Gastrocnemius medialis (tissue), 4 donors: ENCODE data around the gene RXRA.

Source experiments
- POLR2A ChIP-seq, 2 donors: fragments of 450-650 bp; IDR thresholded peaks; one replicate each; pipeline ENCODE4 v1.6.1; 2017; ENCODE audit warnings: antibody characterized with exemption in 2 of 2, mild to moderate bottlenecking in 2 of 2, moderate library complexity in 2 of 2
- TF ChIP-seq, protein P1 (sequence below), 5 experiments: fragments of 450-650 bp in 3 of 5; fragments of 200-600 bp in 2 of 5; sonication (generic) in 2 of 5; IDR thresholded peaks in 4 of 5; conservative IDR thresholded peaks in 1 of 5; 1 replicate in 4 of 5; 2 replicates in 1 of 5; pipeline ENCODE4 v1.5.1; 2016 to 2019; ENCODE audit warnings: antibody characterized with exemption in 5 of 5, mild to moderate bottlenecking in 3 of 5, moderate library complexity in 3 of 5

- TF ChIP-seq POLR2A (IDR thresholded peaks at IDR 0.05), result no peak
- TF ChIP-seq, protein P1, sequence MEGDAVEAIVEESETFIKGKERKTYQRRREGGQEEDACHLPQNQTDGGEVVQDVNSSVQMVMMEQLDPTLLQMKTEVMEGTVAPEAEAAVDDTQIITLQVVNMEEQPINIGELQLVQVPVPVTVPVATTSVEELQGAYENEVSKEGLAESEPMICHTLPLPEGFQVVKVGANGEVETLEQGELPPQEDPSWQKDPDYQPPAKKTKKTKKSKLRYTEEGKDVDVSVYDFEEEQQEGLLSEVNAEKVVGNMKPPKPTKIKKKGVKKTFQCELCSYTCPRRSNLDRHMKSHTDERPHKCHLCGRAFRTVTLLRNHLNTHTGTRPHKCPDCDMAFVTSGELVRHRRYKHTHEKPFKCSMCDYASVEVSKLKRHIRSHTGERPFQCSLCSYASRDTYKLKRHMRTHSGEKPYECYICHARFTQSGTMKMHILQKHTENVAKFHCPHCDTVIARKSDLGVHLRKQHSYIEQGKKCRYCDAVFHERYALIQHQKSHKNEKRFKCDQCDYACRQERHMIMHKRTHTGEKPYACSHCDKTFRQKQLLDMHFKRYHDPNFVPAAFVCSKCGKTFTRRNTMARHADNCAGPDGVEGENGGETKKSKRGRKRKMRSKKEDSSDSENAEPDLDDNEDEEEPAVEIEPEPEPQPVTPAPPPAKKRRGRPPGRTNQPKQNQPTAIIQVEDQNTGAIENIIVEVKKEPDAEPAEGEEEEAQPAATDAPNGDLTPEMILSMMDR (IDR thresholded peaks at IDR 0.05 in 4 of 5, conservative IDR thresholded peaks at IDR 0.05 in 1 of 5), result no peak
These were observed 150.2 kb downstream of the RXRA start for GRCh38 chr9:134476272-134476941.
